OCI-LY3 (cell line): ENCODE results near the gene EPS15.

Source experiments
- H2AFZ ChIP-seq: fragments of 200-600, 300-600 bp; shearing (Covaris generic); 2 replicates; pipeline ENCODE4 v1.6.0; 2014; ENCODE audit warnings: antibody characterized with exemption, low read depth, low read length
- H3K27ac ChIP-seq: fragments of 200-600, 300-600 bp; sonication (generic); 2 replicates; pipeline ENCODE4 v1.5.1; 2014; ENCODE audit warnings: mild to moderate bottlenecking, low read length, moderate library complexity, mixed read lengths
- H3K27me3 ChIP-seq: fragments of 200-600, 300-600 bp; sonication (generic); 2 replicates; pipeline ENCODE4 v1.6.1; 2014; ENCODE audit warnings: low read depth, low read length, mixed read lengths
- H3K36me3 ChIP-seq: fragments of 200-600, 300-600 bp; sonication (generic); replicated peaks from 2 replicates; pipeline ENCODE3; 2014; ENCODE audit warnings: low read depth, low read length, mixed read lengths
- H3K4me1 ChIP-seq: fragments of 300-600, 200-600 bp; sonication (generic); 2 replicates; pipeline ENCODE4 v1.6.1; 2014; ENCODE audit warnings: low read length, mixed read lengths
- H3K4me2 ChIP-seq: fragments of 200-600, 300-600 bp; sonication (generic); 2 replicates; pipeline ENCODE4 v1.6.1; 2014; ENCODE audit warnings: low read length, mixed read lengths
- H3K4me3 ChIP-seq: fragments of 300-600, 200-600 bp; sonication (generic); 2 replicates; pipeline ENCODE4 v1.5.1; 2014; ENCODE audit warnings: antibody characterized with exemption, mild to moderate bottlenecking, low read length, moderate library complexity
- H3K79me2 ChIP-seq: fragments of 300-600, 200-600 bp; shearing (Covaris generic); 2 replicates; pipeline ENCODE4 v1.6.1; 2014; ENCODE audit warnings: mild to moderate bottlenecking, low read length, mixed read lengths
- H3K9ac ChIP-seq: fragments of 300-600, 200-600 bp; shearing (Covaris generic); 2 replicates; pipeline ENCODE4 v1.6.0; 2014; ENCODE audit warnings: mild to moderate bottlenecking, low read length, moderate library complexity
- H3K9me3 ChIP-seq: fragments of 200-600, 300-600 bp; shearing (Covaris generic); 2 replicates; pipeline ENCODE4 v1.6.1; 2014; ENCODE audit warnings: low read length, mixed read lengths; ENCODE audit not compliant: insufficient read depth
- H4K20me1 ChIP-seq: fragments of 200-600, 300-600 bp; sonication (generic); 2 replicates; pipeline ENCODE4 v1.6.1; 2016; ENCODE audit warnings: low read length, mixed read lengths; ENCODE audit not compliant: insufficient read depth
- CTCF ChIP-seq: fragments of 200-600, 300-600 bp; sonication (generic); IDR thresholded peaks from 2 replicates; pipeline ENCODE4 v1.5.1; 2014; ENCODE audit warnings: antibody characterized with exemption, low read length, low read depth
- EZH2phosphoT487 ChIP-seq: fragments of 200-600 bp; shearing (Covaris generic); IDR thresholded peaks from 2 replicates; pipeline ENCODE4 v1.6.1; 2018; ENCODE audit warnings: antibody characterized with exemption, mixed run types, low read depth

EPS15 gene

GRCh38 chr1:51314974-51315373 lies 204.1 kb downstream of the EPS15 start:
- H4K20me1 ChIP-seq = no peaks in the 10 kb centered on the region
- H3K4me2 ChIP-seq = peak overlapping the region; percentile 51
- no peaks in the 10 kb centered on the region for H3K36me3 ChIP-seq
- TF ChIP-seq EZH2phosphoT487 (no peak), CTCF (no peak)
- H3K4me3 ChIP-seq = no peak overlapping the region
- H3K27me3 ChIP-seq = no peaks in the 10 kb centered on the region
- no peaks in the 10 kb centered on the region for H3K79me2 ChIP-seq
- no peak overlapping the region for H3K27ac ChIP-seq
- H3K9ac ChIP-seq = no peak overlapping the region
- no peak overlapping the region for H2AFZ ChIP-seq
- no peaks in the 10 kb centered on the region for H3K9me3 ChIP-seq
- peaks cover 31% of the 10 kb centered on the region for H3K4me1 ChIP-seq

DNA sequence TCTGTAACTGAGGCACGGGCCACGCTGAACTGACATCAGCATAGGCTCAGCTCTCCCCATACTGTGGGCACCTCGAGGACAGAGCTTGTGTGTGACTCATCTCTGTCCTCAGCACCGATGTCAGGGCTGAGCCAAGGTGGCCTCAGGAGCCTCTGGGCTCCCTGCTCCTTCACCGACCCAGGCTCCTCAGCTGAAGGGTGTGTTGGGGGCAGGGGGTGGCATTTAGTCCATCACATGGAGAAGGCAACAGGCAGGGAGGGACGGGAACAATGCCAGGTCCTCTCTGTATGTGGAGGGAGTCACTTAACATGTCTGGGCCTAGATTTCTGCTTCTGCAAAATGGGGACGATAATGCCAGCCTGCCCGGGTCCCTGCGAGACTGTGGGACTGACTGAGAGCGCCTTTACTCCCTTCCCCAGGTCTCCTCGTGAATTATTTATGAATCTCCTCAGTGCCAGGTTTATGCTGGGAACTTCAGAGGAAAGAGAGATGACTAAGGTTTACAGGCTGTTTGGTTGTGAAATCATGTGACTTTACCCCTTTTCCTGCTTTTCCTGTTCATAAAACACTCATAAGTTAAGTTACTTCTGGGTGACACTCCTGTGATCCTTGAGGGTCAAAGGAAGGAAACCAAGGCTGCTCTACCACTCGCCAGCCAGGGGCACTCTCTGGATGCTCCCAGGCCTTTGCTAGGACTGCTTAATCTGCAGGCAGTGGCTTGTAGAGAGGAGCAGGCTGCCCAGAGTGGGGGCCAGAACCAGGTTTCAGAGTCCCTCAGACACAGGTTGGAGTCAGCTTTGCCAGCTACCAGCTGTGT lies 204.9 kb downstream of the EPS15 start:
- Histone ChIP-seq H4K20me1 (no peaks in the 10 kb centered on the region), H3K27me3 (no peaks in the 10 kb centered on the region), H3K4me2 (peak overlapping the region; percentile 51), H2AFZ (peak overlapping the region; percentile 26; the same call in 1 of the 2 replicates), H3K4me1 (peaks cover 31% of the 10 kb centered on the region), H3K79me2 (no peaks in the 10 kb centered on the region), H3K9me3 (no peaks in the 10 kb centered on the region), H3K36me3 (no peaks in the 10 kb centered on the region), H3K27ac (no peak overlapping the region), H3K9ac (no peak overlapping the region), H3K4me3 (no peak overlapping the region)
- TF ChIP-seq EZH2phosphoT487 (no peak), CTCF (no peak)

DNA sequence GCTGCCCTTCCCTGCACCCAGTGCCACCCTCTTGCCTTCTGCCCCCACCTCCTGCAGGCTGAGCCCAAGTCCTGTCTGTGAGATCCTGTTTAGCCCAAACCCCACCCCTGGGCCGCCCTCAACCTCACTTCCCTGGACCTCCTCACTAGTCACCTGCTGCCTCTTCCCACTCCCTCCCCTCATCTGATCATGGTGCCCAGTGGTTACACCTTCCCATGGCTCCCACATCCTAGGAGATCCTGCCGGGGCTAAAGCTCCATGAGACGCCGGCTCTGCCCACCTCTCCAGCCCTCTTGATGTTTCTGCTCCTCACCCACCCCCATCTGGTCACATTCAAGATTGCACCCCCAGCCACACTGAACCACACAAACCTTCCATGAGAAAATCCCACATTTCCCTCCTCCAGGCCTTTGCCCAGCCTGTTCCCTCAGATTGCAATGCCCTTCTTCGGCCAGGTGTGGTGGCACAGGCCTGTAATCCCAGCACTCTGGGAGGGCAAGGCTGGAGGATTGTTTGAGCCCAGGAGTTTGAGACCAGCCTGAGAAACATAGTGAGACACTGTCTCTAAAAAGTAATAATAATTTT lies 205.7 kb downstream of the EPS15 start:
- Histone ChIP-seq H3K4me1 (peaks cover 31% of the 10 kb centered on the region), H4K20me1 (no peaks in the 10 kb centered on the region), H3K4me3 (no peak overlapping the region), H3K9me3 (no peaks in the 10 kb centered on the region), H2AFZ (no peak overlapping the region), H3K79me2 (no peaks in the 10 kb centered on the region), H3K27ac (no peak overlapping the region), H3K9ac (no peak overlapping the region), H3K4me2 (no peak overlapping the region), H3K27me3 (no peaks in the 10 kb centered on the region), H3K36me3 (no peaks in the 10 kb centered on the region)
- TF ChIP-seq EZH2phosphoT487 = no peak
- no peak; the same call in 1 of the 2 replicates for TF ChIP-seq CTCF

DNA sequence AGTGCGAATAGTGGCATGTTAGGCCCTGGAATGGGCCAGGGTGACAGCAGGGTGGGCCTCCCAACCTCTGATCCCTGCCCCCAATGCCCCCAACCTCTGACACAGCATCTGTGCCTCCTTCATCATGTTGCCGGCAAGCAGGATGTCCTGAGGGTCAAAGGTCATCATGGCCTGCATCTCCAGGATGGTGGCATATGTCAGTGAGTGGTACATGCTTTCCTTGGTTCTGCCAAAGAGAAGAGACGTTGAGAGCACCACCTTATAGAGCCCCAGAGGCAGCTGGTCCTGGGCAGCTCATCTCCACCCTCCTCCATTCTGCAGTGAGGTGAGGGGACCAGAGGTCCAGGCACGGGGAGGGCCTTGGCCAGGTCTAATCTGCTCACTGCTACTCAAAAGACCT lies 206.3 kb downstream of the EPS15 start:
- H3K79me2 ChIP-seq = no peaks in the 10 kb centered on the region
- H2AFZ ChIP-seq = no peak overlapping the region
- TF ChIP-seq CTCF (no peak), EZH2phosphoT487 (no peak)
- no peaks in the 10 kb centered on the region for H3K36me3 ChIP-seq
- no peaks in the 10 kb centered on the region for H3K9me3 ChIP-seq
- no peak overlapping the region for H3K4me2 ChIP-seq
- peaks cover 31% of the 10 kb centered on the region for H3K4me1 ChIP-seq
- H3K27ac ChIP-seq = no peak overlapping the region
- no peak overlapping the region for H3K4me3 ChIP-seq
- H4K20me1 ChIP-seq = no peaks in the 10 kb centered on the region
- H3K27me3 ChIP-seq = no peaks in the 10 kb centered on the region
- H3K9ac ChIP-seq = no peak overlapping the region
